Measurements from ENCODE around the gene SPNS3. TPM values are rescaled to one million over a fixed set of nuclear protein-coding genes. Genes with fewer than 3 reads are reported as not detected.

SPNS3 gene
- total and polyA plus RNA-seq, 2 of the 4 experiments (the other 2 are of a cell fraction), result 0.18 TPM; not detected in 1

- Histone ChIP-seq H2BK20ac (ENCODE audit: low read depth, low read length) (no peak overlapping the region), H3K36me3 (ENCODE audit: control insufficient read depth, insufficient read depth, low read length) (no peaks in the 10 kb centered on the region), H3K56ac (ENCODE audit: extremely low read depth, insufficient read depth, low read length) (no peak overlapping the region), H3K23ac (ENCODE audit: low read depth, low read length) (no peak overlapping the region), H3K27ac (ENCODE audit: insufficient read depth, low read length) (no peak overlapping the region), H4K91ac (ENCODE audit: insufficient read depth, low read depth, low read length) (no peak overlapping the region), H2BK15ac (ENCODE audit: low read depth, low read length) (no peak overlapping the region), H4K8ac (ENCODE audit: low read depth in 2 of 2, low read length in 2 of 2) (no peak overlapping the region), H2AK5ac (ENCODE audit: low read depth, low read length) (no peak overlapping the region), H3K9ac (ENCODE audit: low read depth, low read length) (no peak overlapping the region), H3K4me3 (ENCODE audit: insufficient read depth, low read depth, low read length) (no peak overlapping the region), H2AK9ac (replicated peaks; ENCODE audit: low read depth, low read length, poor library complexity) (no peak overlapping the region), H4K20me1 (ENCODE audit: insufficient read depth, low read length) (no peaks in the 10 kb centered on the region; the same call in 1 of the 2 replicates), H4K5ac (ENCODE audit: low read depth, low read length) (no peak overlapping the region), H3K27me3 (ENCODE audit: control insufficient read depth, insufficient read depth, low read length) (peaks cover 29% of the 10 kb centered on the region), H3K4ac (ENCODE audit: low read depth, low read length) (no peak overlapping the region), H2BK120ac (ENCODE audit: low read depth, low read length) (no peak overlapping the region), H3K4me1 (ENCODE audit: control insufficient read depth, insufficient read depth, low read length) (no peaks in the 10 kb centered on the region), H2AFZ (replicated peaks; ENCODE audit: low read length, poor library complexity) (no peak overlapping the region), H2BK5ac (ENCODE audit: low read depth, low read length, poor library complexity, severe bottlenecking) (no peak overlapping the region), H3K9me3 (ENCODE audit: control insufficient read depth, insufficient read depth, low read length) (no peaks in the 10 kb centered on the region), H3K18ac (ENCODE audit: low read depth, low read length) (no peak overlapping the region), H3K4me2 (ENCODE audit: low read depth, low read length) (no peak overlapping the region), H3K9me1 (ENCODE audit: insufficient read depth, low read length) (no peaks in the 10 kb centered on the region), H3K14ac (replicated peaks; ENCODE audit: low read depth, low read length) (no peak overlapping the region), H3K79me1 (ENCODE audit: low read depth in 1 of 2, low read length in 2 of 2) (no peaks in the 10 kb centered on the region)
- intact Hi-C loops (cut with micrococcal nuclease), result no loop called here
- ChIA-PET CTCF (interaction anchor here (0.8 kb wide), 1 partner anchor 18 kb away, joined by 4 read pairs; no protein-coding TSS in a partner anchor), POLR2A (ENCODE audit: unreplicated experiment) (no interaction called here)
- BruUV-seq (replicated peaks), result no TSS peak
- TF ChIP-seq RCOR1 (IDR thresholded peaks at IDR 0.05; ENCODE audit: insufficient replicate concordance, low read length) (no peak), NFE2L2 (IDR thresholded peaks at IDR 0.05; ENCODE audit: low read depth, low read length) (no peak), BHLHE40 (IDR thresholded peaks at IDR 0.05; ENCODE audit: low read depth, low read length) (no peak)
- dilution Hi-C loops (cut with HindIII; ENCODE audit: low sequenced_read_pairs, unreplicated experiment), result no loop called here
- in situ Hi-C loops (cut with MboI; ENCODE audit: low sequenced_read_pairs), result no loop called here
- WGBS, 2 experiments (ENCODE audit: extremely low coverage in 2 of 2, insufficient read length in 1 of 2), result no CpG with 5 or more reads among the region's 4 CpGs
- ATAC-seq (ENCODE audit: low read depth) (no peak), DNase-seq (no peak)
These were observed 2.6 kb downstream of the SPNS3 start for GRCh38 chr17:4436381-4436780.

All from IMR-90 (cell line).